GM12892 (cell line): ENCODE measurements around the gene GCC2.

ENCODE experiments used
- POLR2A ChIP-seq: IDR thresholded peaks from 2 replicates; pipeline ENCODE4 v1.6.1; 2011; ENCODE audit warnings: low read depth, low read length, control low read depth
- POLR2AphosphoS5 ChIP-seq: IDR thresholded peaks from 2 replicates; pipeline ENCODE4 v1.6.1; 2011; ENCODE audit warnings: low read depth, low read length, control low read depth

DNA sequence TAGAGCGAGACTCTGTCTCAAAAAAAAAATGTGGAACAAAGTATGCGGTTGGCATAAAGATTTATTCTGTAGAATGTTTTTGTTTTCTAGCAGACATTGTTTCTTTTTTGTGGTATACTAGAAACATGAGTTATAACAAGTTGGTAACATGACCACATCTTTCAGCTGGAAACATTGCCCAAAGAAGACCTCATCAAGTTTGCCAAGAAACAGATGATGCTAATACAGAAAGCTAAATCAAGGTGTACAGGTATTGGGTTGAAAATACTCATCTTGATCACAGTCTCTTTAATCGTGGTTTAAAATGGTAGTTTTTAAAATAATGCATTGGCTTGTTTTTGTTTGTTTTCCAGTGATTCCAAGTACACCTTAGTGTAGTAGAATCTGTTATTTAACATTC lies 1.9 kb downstream of the GCC2 start:
- no peak for TF ChIP-seq POLR2A
- no peak for TF ChIP-seq POLR2AphosphoS5
